Amygdala (tissue), 56 donors: ENCODE measurements around the gene TEX51.

Experiments
- DNase-seq, 56 donors: peaks; one replicate each; lab custom pipeline; 2025; lab: John Stamatoyannopoulos, UW

TEX51 gene

GRCh38 chr2:126877861-126878565 lies 20.7 kb upstream of the TEX51 start:
- no peak for DNase-seq

- DNase-seq = no peak
These were observed 20.1 kb upstream of the TEX51 start for GRCh38 chr2:126878601-126879000.

- DNase-seq = no peak
These were observed 19.1 kb upstream of the TEX51 start for GRCh38 chr2:126879348-126880298.

- no peak for DNase-seq
These were observed 18.4 kb upstream of the TEX51 start for GRCh38 chr2:126880324-126880723.

- no peak for DNase-seq
These were observed 17.9 kb upstream of the TEX51 start for GRCh38 chr2:126880817-126881216.

GRCh38 chr2:126881591-126881990 lies 17.1 kb upstream of the TEX51 start:
- DNase-seq = no peak

GRCh38 chr2:126882181-126882580 lies 16.5 kb upstream of the TEX51 start:
- DNase-seq = no peak

GRCh38 chr2:126882736-126883665 lies 15.7 kb upstream of the TEX51 start:
- no peak for DNase-seq

- no peak for DNase-seq
These were observed 15.0 kb upstream of the TEX51 start for GRCh38 chr2:126883666-126884040.

- DNase-seq = no peak
These were observed 13.6 kb upstream of the TEX51 start for GRCh38 chr2:126884861-126885750.

- DNase-seq = peak in 6 of 56 donors; percentile 13 to 41 (median 30)
These were observed 12.9 kb upstream of the TEX51 start for GRCh38 chr2:126885751-126886210.

- DNase-seq = peak in 43 of 56 donors; percentile 1 to 75 (median 32)
These were observed 12.3 kb upstream of the TEX51 start for GRCh38 chr2:126886211-126886915.

GRCh38 chr2:126886916-126887280 lies 11.8 kb upstream of the TEX51 start:
- no peak for DNase-seq

- DNase-seq = no peak
These were observed 11.2 kb upstream of the TEX51 start for GRCh38 chr2:126887506-126887905.

GRCh38 chr2:126888046-126888445 lies 10.6 kb upstream of the TEX51 start:
- no peak for DNase-seq

GRCh38 chr2:126889071-126889470 lies 9.6 kb upstream of the TEX51 start:
- DNase-seq = no peak

GRCh38 chr2:126889496-126890135 lies 9.1 kb upstream of the TEX51 start:
- DNase-seq = no peak

GRCh38 chr2:126890136-126890510 lies 8.6 kb upstream of the TEX51 start:
- DNase-seq = no peak
